Stimulated activated CD4-positive, alpha-beta T cell treated with anti-CD3 and anti-CD28 coated beads, Interleukin-2, amount 100 ng/mL, for 48 hours (primary cell): Measurements from ENCODE around the gene NEK6.
"Not testable (repeated sequence)": the region's sequence is repeated elsewhere in the genome, so short reads cannot be mapped to it uniquely, and the experiment has no call there.

Experiments
- DNase-seq, 2 donors: peaks; one replicate each; pipeline ENCODE4 v3.0.0-alpha.2; 2020

NEK6 gene

GRCh38 chr9:124231095-124231737 is 26.5 kb upstream of the NEK6 start:
- DNase-seq, result no peak

- no peak for DNase-seq
These were observed 19.1 kb upstream of the NEK6 start for GRCh38 chr9:124238546-124239140.

- no peak for DNase-seq
These were observed 18.3 kb upstream of the NEK6 start for GRCh38 chr9:124239249-124240073.

- no peak for DNase-seq
These were observed 15.2 kb upstream of the NEK6 start for GRCh38 chr9:124242331-124243194.

- DNase-seq, result not testable (repeated sequence)
These were observed 10.4 kb upstream of the NEK6 start for GRCh38 chr9:124247393-124247792.

GRCh38 chr9:124248066-124248465 is 9.7 kb upstream of the NEK6 start:
- DNase-seq, result no peak

- no peak for DNase-seq
These were observed 8.8 kb upstream of the NEK6 start for GRCh38 chr9:124248960-124249359.

GRCh38 chr9:124251204-124251603 is 6.5 kb upstream of the NEK6 start:
- DNase-seq, result no peak

- no peak for DNase-seq
These were observed 6.0 kb upstream of the NEK6 start for GRCh38 chr9:124251605-124252378.

GRCh38 chr9:124252878-124253277 is 4.9 kb upstream of the NEK6 start:
- DNase-seq, result not testable (repeated sequence)

GRCh38 chr9:124254261-124254682 is 3.5 kb upstream of the NEK6 start:
- DNase-seq, result peak; percentile 28 to 39

GRCh38 chr9:124255222-124255621 is 2.5 kb upstream of the NEK6 start:
- DNase-seq, result no peak

- no peak for DNase-seq
These were observed 1.2 kb upstream of the NEK6 start for GRCh38 chr9:124256517-124257069.

- no peak for DNase-seq
These were observed 492 bp upstream of the NEK6 start for GRCh38 chr9:124257070-124257843.

- DNase-seq, result no peak
These were observed 933 bp downstream of the NEK6 start for GRCh38 chr9:124258607-124259157.

- no peak for DNase-seq
These were observed 1.5 kb downstream of the NEK6 start for GRCh38 chr9:124259158-124259808.

GRCh38 chr9:124260769-124261603 is 3.2 kb downstream of the NEK6 start:
- DNase-seq, result no peak

- no peak for DNase-seq
These were observed 4.2 kb downstream of the NEK6 start for GRCh38 chr9:124261736-124262648.
